ENCODE data around the gene AGBL4. TPM values are rescaled to one million over a fixed set of nuclear protein-coding genes. Genes with fewer than 3 reads are reported as not detected.

Gene AGBL4
- total RNA-seq, 1 experiment from 2014 or later, result not detected

- no peak for TF ChIP-seq REST (IDR thresholded peaks at IDR 0.05; ENCODE audit: low read depth)
- TF ChIP-seq SIN3A (IDR thresholded peaks at IDR 0.05; ENCODE audit: low read depth), result no peak
- no peak for TF ChIP-seq FOSL1 (IDR thresholded peaks at IDR 0.05; ENCODE audit: low read depth)
- TF ChIP-seq CEBPB (IDR thresholded peaks at IDR 0.05; ENCODE audit: low read depth), result no peak
- TF ChIP-seq CBX3 (IDR thresholded peaks at IDR 0.05; ENCODE audit: low read depth), result no peak
- no peak for TF ChIP-seq MAX (IDR thresholded peaks at IDR 0.05)
- no peak for TF ChIP-seq YY1 (IDR thresholded peaks at IDR 0.05; ENCODE audit: extremely low read depth, insufficient replicate concordance, low read depth, low read length)
- TF ChIP-seq ATF3 (IDR thresholded peaks at IDR 0.05), result no peak
- no peak for TF ChIP-seq POLR2AphosphoS5 (IDR thresholded peaks at IDR 0.05; ENCODE audit: low read depth, low read length)
- no peak for TF ChIP-seq RAD21 (IDR thresholded peaks at IDR 0.05; ENCODE audit: low read depth)
- TF ChIP-seq ZBTB33 (IDR thresholded peaks at IDR 0.05; ENCODE audit: extremely low read depth, insufficient replicate concordance, low read length), result no peak
- TF ChIP-seq ZFX (IDR thresholded peaks at IDR 0.05), result no peak
- TF ChIP-seq SP1 (IDR thresholded peaks at IDR 0.05; ENCODE audit: low read depth), result no peak
Measured at GRCh38 chr1:48687282-48688045, 1336.3 kb downstream of the AGBL4 start (continued).

Data from HCT116 (cell line).